ENCODE measurements around the gene WAC.
"Not testable (repeated sequence)": the region's sequence is repeated elsewhere in the genome, so short reads cannot be mapped to it uniquely, and the experiment has no call there.

WAC gene

GRCh38 chr10:28532337-28533185 lies at the start of gene WAC:
WAC (plus strand) TSS chr10:28533118; CDS start chr10:28533580, 462 bp downstream.
- DNase-seq (ENCODE audit: low read depth in 2 of 2) = peak; percentile 91

GRCh38 chr10:28489206-28489605 lies 43.7 kb upstream of the WAC start:
- DNase-seq (ENCODE audit: low read depth in 2 of 2) = no peak

GRCh38 chr10:28490256-28490865 lies 42.6 kb upstream of the WAC start:
- not testable (repeated sequence) for DNase-seq (ENCODE audit: low read depth in 2 of 2)

GRCh38 chr10:28492116-28492920 lies 40.6 kb upstream of the WAC start:
- no peak for DNase-seq (ENCODE audit: low read depth in 2 of 2)

- DNase-seq (ENCODE audit: low read depth in 2 of 2) = no peak
Measured at GRCh38 chr10:28494420-28494819, 38.5 kb upstream of the WAC start.

- no peak for DNase-seq (ENCODE audit: low read depth in 2 of 2)
Measured at GRCh38 chr10:28495084-28495483, 37.8 kb upstream of the WAC start.

GRCh38 chr10:28496017-28496416 lies 36.9 kb upstream of the WAC start:
- DNase-seq (ENCODE audit: low read depth in 2 of 2) = no peak

- no peak for DNase-seq (ENCODE audit: low read depth in 2 of 2)
Measured at GRCh38 chr10:28496481-28496961, 36.4 kb upstream of the WAC start.

GRCh38 chr10:28497313-28498126 lies 35.4 kb upstream of the WAC start:
- no peak for DNase-seq (ENCODE audit: low read depth in 2 of 2)

GRCh38 chr10:28500203-28500602 lies 32.7 kb upstream of the WAC start:
- DNase-seq (ENCODE audit: low read depth in 2 of 2) = not testable (repeated sequence)

- DNase-seq (ENCODE audit: low read depth in 2 of 2) = no peak
Measured at GRCh38 chr10:28503114-28503513, 29.8 kb upstream of the WAC start.

GRCh38 chr10:28505359-28505959 lies 27.5 kb upstream of the WAC start:
- no peak for DNase-seq (ENCODE audit: low read depth in 2 of 2)

- no peak for DNase-seq (ENCODE audit: low read depth in 2 of 2)
Measured at GRCh38 chr10:28508304-28508925, 24.5 kb upstream of the WAC start.

- no peak for DNase-seq (ENCODE audit: low read depth in 2 of 2)
Measured at GRCh38 chr10:28509286-28509685, 23.6 kb upstream of the WAC start.

- no peak for DNase-seq (ENCODE audit: low read depth in 2 of 2)
Measured at GRCh38 chr10:28514648-28515047, 18.3 kb upstream of the WAC start.

GRCh38 chr10:28520346-28520745 lies 12.6 kb upstream of the WAC start:
- DNase-seq (ENCODE audit: low read depth in 2 of 2) = no peak

- not testable (repeated sequence) for DNase-seq (ENCODE audit: low read depth in 2 of 2)
Measured at GRCh38 chr10:28520828-28521227, 12.1 kb upstream of the WAC start.

- DNase-seq (ENCODE audit: low read depth in 2 of 2) = not testable (repeated sequence)
Measured at GRCh38 chr10:28521961-28522360, 11.0 kb upstream of the WAC start.

GRCh38 chr10:28523725-28524252 lies 9.1 kb upstream of the WAC start:
- no peak for DNase-seq (ENCODE audit: low read depth in 2 of 2)

GRCh38 chr10:28530751-28531150 lies 2.2 kb upstream of the WAC start:
- DNase-seq (ENCODE audit: low read depth in 2 of 2) = no peak

Data from activated CD8-positive, alpha-beta memory T cell treated with anti-CD3 and anti-CD28 coated beads for 4 hours (primary cell).